Measurements from ENCODE around the gene TTC33.

DNA sequence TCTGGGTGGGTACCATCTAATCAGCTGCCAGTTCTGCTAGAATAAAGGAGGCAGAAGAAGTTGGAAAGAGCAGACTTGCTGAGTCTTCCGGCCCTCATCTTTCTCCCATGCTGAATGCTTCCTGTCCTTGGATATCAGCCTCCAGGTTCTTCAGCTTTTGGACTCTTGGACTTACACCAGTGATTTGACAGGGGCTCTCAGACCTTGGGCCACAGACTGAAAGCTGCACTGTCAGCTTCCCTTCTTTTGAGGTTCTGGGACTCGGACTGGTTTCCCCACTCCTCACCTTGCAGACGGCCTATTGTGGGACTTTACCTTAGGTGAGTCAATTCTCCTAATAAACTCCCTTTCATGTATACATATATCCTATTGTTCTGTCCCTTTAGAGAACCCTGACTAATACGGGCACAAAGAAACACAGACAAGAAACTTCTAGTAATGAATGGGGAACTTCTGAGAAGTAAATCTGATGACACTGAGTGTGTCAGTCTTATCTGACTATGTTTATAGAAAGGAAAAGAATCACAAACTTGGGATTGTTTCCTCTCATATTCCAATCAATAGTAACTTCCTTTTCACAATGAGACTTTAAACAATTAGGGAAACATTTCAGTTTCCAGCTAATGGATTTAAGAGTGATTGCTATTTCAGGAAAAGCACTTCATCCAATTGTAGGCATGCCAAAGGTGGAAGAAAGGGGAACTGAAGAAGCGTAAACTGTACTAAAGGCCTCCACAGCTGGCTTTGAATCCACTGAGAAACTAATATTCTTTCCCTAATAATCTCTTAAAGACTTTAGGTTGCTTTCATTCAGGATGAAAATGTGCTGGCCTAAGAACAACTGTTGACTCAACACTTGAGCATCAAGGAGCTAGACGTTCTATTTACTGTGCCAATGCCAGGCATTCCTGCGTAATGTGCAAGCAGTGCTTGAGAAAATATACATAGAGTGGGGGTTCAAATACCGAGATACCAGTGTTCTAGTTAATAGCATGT lies 204.0 kb downstream of the TTC33 start:
- TF ChIP-seq POLR2A (IDR thresholded peaks at IDR 0.05): no peak
- no peak for TF ChIP-seq CTCF (IDR thresholded peaks at IDR 0.05)

Data from right lobe of liver (tissue), 4 donors.